GM23248 (cell line): Measurements from ENCODE around the gene TRIM72. TPM values are rescaled to one million over a fixed set of nuclear protein-coding genes. Genes with fewer than 3 reads are reported as not detected.
A peak's percentile ranks its signal among the peaks of the same experiment; 100 is the strongest.

Source experiments
- DNase-seq: peaks from one replicate; pipeline ENCODE4 v3.0.0-alpha.2; 2015
- H2AFZ ChIP-seq: fragments of 200-600 bp; sonication (generic); 2 replicates; pipeline ENCODE4 v1.6.1; 2016; ENCODE audit warnings: antibody characterized with exemption
- H3F3A ChIP-seq: fragments of 200-600 bp; sonication (generic); 2 replicates; pipeline ENCODE4 v1.6.1; 2016; ENCODE audit warnings: mild to moderate bottlenecking, antibody characterized with exemption, mixed run types; ENCODE audit not compliant: insufficient read depth
- H3K27ac ChIP-seq: fragments of 200-600 bp; sonication (generic); 2 replicates; pipeline ENCODE4 v1.5.1; 2016; ENCODE audit warnings: mild to moderate bottlenecking
- H3K27me3 ChIP-seq: fragments of 200-600 bp; sonication (generic); replicated peaks from 2 replicates; pipeline ENCODE4 v1.6.1; 2016; ENCODE audit warnings: mild to moderate bottlenecking; ENCODE audit not compliant: insufficient read depth
- H3K36me3 ChIP-seq: fragments of 200-600 bp; sonication (generic); 2 replicates; pipeline ENCODE4 v1.6.1; 2016; ENCODE audit warnings: low read depth, mild to moderate bottlenecking
- H3K4me1 ChIP-seq: fragments of 200-600 bp; sonication (generic); 2 replicates; pipeline ENCODE4 v1.6.1; 2016; ENCODE audit warnings: mild to moderate bottlenecking; ENCODE audit not compliant: insufficient read depth
- H3K4me2 ChIP-seq: fragments of 200-600 bp; sonication (generic); one replicate; pipeline ENCODE4 v1.6.1; 2016; ENCODE audit warnings: mild to moderate bottlenecking; ENCODE audit not compliant: unreplicated experiment
- H3K4me3 ChIP-seq: fragments of 200-600 bp; sonication (generic); 2 replicates; pipeline ENCODE4 v1.5.1; 2016; ENCODE audit warnings: mild to moderate bottlenecking
- H3K79me2 ChIP-seq: fragments of 200-600 bp; sonication (generic); 2 replicates; pipeline ENCODE4 v1.6.1; 2016; ENCODE audit warnings: mild to moderate bottlenecking; ENCODE audit not compliant: insufficient read depth
- H3K9ac ChIP-seq: fragments of 200-600 bp; sonication (generic); 2 replicates; pipeline ENCODE4 v1.6.1; 2016; ENCODE audit warnings: mild to moderate bottlenecking
- H3K9me2 ChIP-seq: fragments of 200-600 bp; sonication (generic); 2 replicates; pipeline ENCODE4 v1.6.1; 2016; ENCODE audit warnings: mixed run types, mild to moderate bottlenecking, moderate library complexity; ENCODE audit not compliant: insufficient read depth
- H3K9me3 ChIP-seq: fragments of 200-600 bp; sonication (generic); one replicate; pipeline ENCODE4 v1.6.1; 2017; ENCODE audit warnings: low read depth
- H4K20me1 ChIP-seq: fragments of 200-600 bp; sonication (generic); 2 replicates; pipeline ENCODE4 v1.6.0; 2016; ENCODE audit not compliant: insufficient read depth
- EZH2 ChIP-seq: fragments of 200-600 bp; sonication (generic); IDR thresholded peaks from 2 replicates; pipeline ENCODE4 v1.6.1; 2018; ENCODE audit warnings: antibody characterized with exemption, mild to moderate bottlenecking; ENCODE audit not compliant: insufficient read depth, poor library complexity, severe bottlenecking
- EZH2phosphoT487 ChIP-seq: fragments of 200-600 bp; sonication (generic); IDR thresholded peaks from 2 replicates; pipeline ENCODE4 v1.6.1; 2018; ENCODE audit warnings: antibody characterized with exemption, moderate library complexity, mild to moderate bottlenecking, low read depth; ENCODE audit not compliant: insufficient read depth
- WGBS, 2 experiments: methylation state at CpG; one replicate each; pipeline ENCODE4 v1.1.6; 2015 to 2017; ENCODE audit warnings: low lambda C conversion rate in 2 of 2, low coverage in 1 of 2; ENCODE audit errors: missing lambda C conversion rate in 2 of 2; 5-methylcytosine and 5-hydroxymethylcytosine counted together
- in situ Hi-C: fragments of 300-500 bp; cut with MboI; formaldehyde crosslinking; loops from 2 replicates; pipeline ENCODE4 v1.15.0; 2020
- polyA plus RNA-seq: library from polyadenylated mRNA; unstranded; fragments of >200 nt; fragmentation: Nextera tagmentation; extraction: Ambion mirVana; gene quantifications from 2 replicates; pipeline ENCODE4 v1.2.1, GENCODE V29; 2016
- total RNA-seq: library from RNA; depleted of rRNA; stranded (reverse); fragments of >200 nt; shearing (Covaris generic); gene quantifications from 2 replicates; pipeline ENCODE4 v1.2.3, GENCODE V29; 2014

TRIM72 gene
- total and polyA plus RNA-seq, 2 experiments from 2014 or later: not detected

DNA sequence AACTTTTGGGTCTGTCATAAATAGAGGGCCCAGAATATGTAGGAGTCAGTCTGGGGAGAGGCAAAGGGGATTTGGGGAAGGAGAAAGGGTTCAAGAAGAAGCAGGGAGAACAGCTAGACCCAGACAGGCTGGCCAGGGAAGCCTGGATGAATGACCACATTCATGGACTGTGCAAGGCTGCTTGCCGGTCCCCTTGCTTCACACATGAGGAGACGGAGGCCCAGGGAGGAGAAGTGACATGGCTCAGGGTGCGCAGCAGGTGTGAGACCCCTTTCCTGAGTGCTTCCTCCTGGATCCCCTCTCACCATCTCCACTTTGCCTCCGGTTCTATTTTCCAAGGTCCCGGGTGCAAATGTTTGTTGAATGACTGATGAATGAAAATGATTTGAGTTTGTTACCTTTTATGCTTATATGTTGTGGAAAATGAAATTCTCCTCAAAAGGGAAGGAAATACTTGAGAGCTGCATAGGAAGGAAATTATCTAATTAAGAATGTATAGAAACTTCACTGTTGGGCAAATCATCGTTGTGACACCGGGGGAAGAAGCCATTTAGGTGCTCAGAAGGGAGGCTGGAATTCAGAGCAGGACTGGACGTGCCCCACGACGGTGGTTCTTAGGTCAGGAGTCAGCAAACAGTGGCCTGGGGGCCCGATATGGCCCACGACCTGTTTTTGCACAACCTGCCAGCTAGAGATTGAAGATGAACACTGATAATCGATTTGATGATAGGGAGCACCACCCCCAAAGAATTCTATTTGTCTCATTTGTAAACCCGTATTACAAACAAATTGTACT lies 46.4 kb downstream of the TRIM72 start:
- in situ Hi-C loops: no loop called here

DNA sequence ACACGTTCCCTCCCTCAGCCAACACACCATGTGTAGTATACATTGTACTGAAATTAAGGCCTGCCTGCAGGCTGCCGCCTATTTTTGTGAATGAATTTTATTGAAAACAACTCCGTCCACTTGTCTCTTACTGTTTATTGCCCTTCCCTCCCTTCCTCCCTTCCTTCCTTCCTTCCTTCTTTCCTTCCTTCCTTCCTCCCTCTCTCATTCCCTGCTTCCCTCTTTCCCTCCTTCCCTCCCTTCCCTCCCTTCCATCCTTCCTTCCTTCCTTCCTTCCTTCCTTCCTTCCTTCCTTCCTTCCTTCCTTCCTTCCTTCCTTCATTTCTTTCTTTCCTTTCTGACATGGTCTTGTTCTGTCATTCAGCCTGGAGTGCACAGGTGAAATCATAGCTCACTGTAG lies 48.2 kb downstream of the TRIM72 start:
- no peak overlapping the region for H3K4me2 ChIP-seq
- H2AFZ ChIP-seq: no peak overlapping the region
- no peaks in the 10 kb centered on the region for H3K36me3 ChIP-seq
- DNase-seq: no peak
- H4K20me1 ChIP-seq: no peaks in the 10 kb centered on the region
- in situ Hi-C loops: no loop called here
- H3K27me3 ChIP-seq: peaks cover 12% of the 10 kb centered on the region; the same call in 1 of the 2 replicates
- H3K4me1 ChIP-seq: no peaks in the 10 kb centered on the region
- H3K9ac ChIP-seq: no peak overlapping the region
- WGBS, 2 experiments: 54 to 57% methylated on average over 3 of the region's 3 CpGs
- H3K9me2 ChIP-seq: no peaks in the 10 kb centered on the region
- H3K27ac ChIP-seq: no peak overlapping the region
- H3F3A ChIP-seq: no peaks in the 10 kb centered on the region
- H3K4me3 ChIP-seq: no peak overlapping the region
- no peaks in the 10 kb centered on the region for H3K9me3 ChIP-seq
- no peaks in the 10 kb centered on the region for H3K79me2 ChIP-seq
- TF ChIP-seq EZH2phosphoT487: no peak
- no peak for TF ChIP-seq EZH2

More for the DNA sequence above, 46.4 kb downstream of the TRIM72 start:
- Histone ChIP-seq H2AFZ (no peak overlapping the region), H3K4me3 (no peak overlapping the region), H3K36me3 (no peaks in the 10 kb centered on the region), H3K9me3 (no peaks in the 10 kb centered on the region), H3K27me3 (peaks cover 12% of the 10 kb centered on the region; the same call in 1 of the 2 replicates), H3K79me2 (no peaks in the 10 kb centered on the region), H3K4me1 (no peaks in the 10 kb centered on the region), H3K9me2 (no peaks in the 10 kb centered on the region), H4K20me1 (no peaks in the 10 kb centered on the region), H3F3A (no peaks in the 10 kb centered on the region), H3K9ac (no peak overlapping the region), H3K27ac (no peak overlapping the region), H3K4me2 (no peak overlapping the region)
- WGBS, 2 experiments: 38 to 44% methylated on average over 14 of the region's 14 CpGs
- TF ChIP-seq EZH2 (no peak), EZH2phosphoT487 (no peak)
- no peak for DNase-seq

GRCh38 chr16:31265329-31266245 lies 51.7 kb downstream of the TRIM72 start:
- Histone ChIP-seq H3K27me3 (peaks cover 4% of the 10 kb centered on the region; the same call in 1 of the 2 replicates), H3K4me1 (no peaks in the 10 kb centered on the region), H3F3A (no peaks in the 10 kb centered on the region), H3K9me2 (no peaks in the 10 kb centered on the region), H3K4me2 (no peak overlapping the region), H3K4me3 (no peak overlapping the region), H3K9ac (no peak overlapping the region), H3K27ac (no peak overlapping the region), H2AFZ (no peak overlapping the region), H3K79me2 (no peaks in the 10 kb centered on the region), H4K20me1 (no peaks in the 10 kb centered on the region), H3K36me3 (no peaks in the 10 kb centered on the region), H3K9me3 (no peaks in the 10 kb centered on the region)
- 45 to 50% methylated on average over 19 to 20 of the region's 20 CpGs for WGBS, 2 experiments
- in situ Hi-C loops: no loop called here
- no peak for TF ChIP-seq EZH2phosphoT487
- TF ChIP-seq EZH2: no peak
- peak; percentile 16 for DNase-seq

DNA sequence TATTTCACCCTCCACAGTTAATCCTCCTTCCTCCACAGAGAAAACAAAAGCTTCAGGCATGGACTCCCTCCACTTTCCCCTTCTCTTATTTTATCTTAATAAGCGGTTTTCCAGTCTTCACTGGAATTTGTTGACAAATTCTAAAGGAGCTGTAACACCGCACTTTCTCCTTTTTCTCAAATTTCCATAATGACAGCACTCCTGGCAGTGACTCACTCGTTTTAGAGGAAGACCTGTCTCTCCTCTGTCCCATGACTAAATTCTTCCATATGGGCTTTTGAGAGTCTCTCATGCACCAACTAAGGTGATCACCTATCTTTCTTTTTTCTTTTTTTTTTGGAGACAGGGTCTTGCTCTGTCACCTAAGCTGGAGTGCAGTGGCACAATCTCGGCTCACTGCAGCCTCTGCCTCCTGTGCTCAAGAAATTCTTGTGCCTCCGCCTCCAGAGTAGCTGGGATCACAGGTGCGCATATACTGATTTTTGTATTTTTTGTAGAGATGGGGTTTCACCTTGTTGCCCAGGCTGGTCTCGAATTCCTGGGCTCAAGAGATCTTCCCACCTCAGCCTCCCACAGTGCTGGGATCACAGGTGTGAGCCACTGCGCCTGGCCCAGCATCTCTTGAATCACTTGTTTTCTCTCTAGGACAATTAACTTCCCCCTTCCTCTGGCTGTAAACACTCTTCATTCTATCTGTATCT lies 53.6 kb downstream of the TRIM72 start:
- no peaks in the 10 kb centered on the region for H3K9me2 ChIP-seq
- H3K4me3 ChIP-seq: no peak overlapping the region
- TF ChIP-seq EZH2 (no peak), EZH2phosphoT487 (no peak)
- DNase-seq: no peak
- in situ Hi-C loops: no loop called here
- peaks cover 11% of the 10 kb centered on the region; the same call in 1 of the 2 replicates for H3K27me3 ChIP-seq
- H3K27ac ChIP-seq: no peak overlapping the region
- H2AFZ ChIP-seq: no peak overlapping the region
- no peaks in the 10 kb centered on the region for H4K20me1 ChIP-seq
- H3K4me2 ChIP-seq: no peak overlapping the region
- no peaks in the 10 kb centered on the region for H3K9me3 ChIP-seq
- no peaks in the 10 kb centered on the region for H3K36me3 ChIP-seq
- H3K79me2 ChIP-seq: no peaks in the 10 kb centered on the region
- H3K9ac ChIP-seq: no peak overlapping the region
- H3K4me1 ChIP-seq: no peaks in the 10 kb centered on the region
- no peaks in the 10 kb centered on the region for H3F3A ChIP-seq
- WGBS, 2 experiments: 42 to 47% methylated on average over 8 of the region's 8 CpGs
